Forelimb muscle (tissue), 1 donor: Measurements from ENCODE around the gene KCNH4. TPM values are rescaled to one million over a fixed set of nuclear protein-coding genes. Genes with fewer than 3 reads are reported as not detected.
A peak's percentile ranks its signal among the peaks of the same experiment; 100 is the strongest.
"Not testable (repeated sequence)": the region's sequence is repeated elsewhere in the genome, so short reads cannot be mapped to it uniquely, and the experiment has no call there.

Experiments
- DNase-seq: peaks from one replicate; pipeline ENCODE4 v3.0.0-alpha.2; 2013; ENCODE audit warnings: low read depth
- polyA plus RNA-seq: library from polyadenylated mRNA; unstranded; fragments of 120-200 nt; gene quantifications from one replicate; pipeline ENCODE4 v1.2.1, GENCODE V29; 2013; ENCODE audit not compliant: insufficient read length

Gene KCNH4
- polyA plus RNA-seq, 1 donor: not detected

- peak; percentile 47 for DNase-seq
Observed at GRCh38 chr17:42193969-42194899, 13.3 kb upstream of the KCNH4 start, which contains the start of gene GHDC. GHDC (minus strand) TSS chr17:42194494; CDS start chr17:42193581, 913 bp downstream.

- no peak for DNase-seq
Observed at GRCh38 chr17:42193216-42193968, 12.4 kb upstream of the KCNH4 start.

GRCh38 chr17:42192189-42193126 is 11.5 kb upstream of the KCNH4 start:
- no peak for DNase-seq

- no peak for DNase-seq
Observed at GRCh38 chr17:42191275-42191608, 10.3 kb upstream of the KCNH4 start.

GRCh38 chr17:42190491-42191274 is 9.7 kb upstream of the KCNH4 start:
- DNase-seq: no peak

- DNase-seq: no peak
Observed at GRCh38 chr17:42189651-42189965, 8.7 kb upstream of the KCNH4 start.

GRCh38 chr17:42188749-42189650 is 8.1 kb upstream of the KCNH4 start:
- DNase-seq: no peak

- DNase-seq: no peak
Observed at GRCh38 chr17:42187833-42188232, 6.9 kb upstream of the KCNH4 start.

GRCh38 chr17:42186191-42186590 is 5.2 kb upstream of the KCNH4 start:
- not testable (repeated sequence) for DNase-seq

GRCh38 chr17:42185621-42185930 is 4.6 kb upstream of the KCNH4 start:
- no peak for DNase-seq

- no peak for DNase-seq
Observed at GRCh38 chr17:42184713-42185620, 4.0 kb upstream of the KCNH4 start, which contains the start of gene HCRT. HCRT (minus strand) TSS chr17:42185452; CDS start chr17:42185365, 87 bp downstream.

- DNase-seq: peak; percentile 39
Observed at GRCh38 chr17:42183741-42184711, 3.1 kb upstream of the KCNH4 start.

- DNase-seq: no peak
Observed at GRCh38 chr17:42182927-42183734, 2.2 kb upstream of the KCNH4 start.

GRCh38 chr17:42181851-42182207 is 887 bp upstream of the KCNH4 start:
- no peak for DNase-seq

- no peak for DNase-seq
Observed at GRCh38 chr17:42180411-42180921, 476 bp downstream of the KCNH4 start.

- DNase-seq: no peak
Observed at GRCh38 chr17:42179911-42180410, 981 bp downstream of the KCNH4 start.
